ENCODE data around the gene C1orf159. TPM values are rescaled to one million over a fixed set of nuclear protein-coding genes. Genes with fewer than 3 reads are reported as not detected.

C1orf159 gene
- total and polyA plus RNA-seq, 2 of the 8 experiments (the other 6 are each of a cell fraction or from before 2014, with no cell fraction given) = 10.0 to 10.9 TPM

GRCh38 chr1:1085171-1085841 is 30.6 kb downstream of the C1orf159 start (continued):
- TF ChIP-seq CHD7 (IDR thresholded peaks at IDR 0.05; ENCODE audit: insufficient replicate concordance, low read length) (no peak), CTBP2 (IDR thresholded peaks at IDR 0.05; ENCODE audit: borderline replicate concordance, insufficient read depth, insufficient read length, low read length) (no peak), SUZ12 (IDR thresholded peaks at IDR 0.05; ENCODE audit: low read length) (no peak), MAFK (IDR thresholded peaks at IDR 0.05; ENCODE audit: low read depth, low read length) (no peak), YY1 (IDR thresholded peaks at IDR 0.05; ENCODE audit: low read depth, low read length) (no peak), KDM1A (IDR thresholded peaks at IDR 0.05; ENCODE audit: borderline replicate concordance, low read length) (no peak), CEBPB (IDR thresholded peaks at IDR 0.05; ENCODE audit: low read depth, low read length) (no peak), CBX8 (IDR thresholded peaks at IDR 0.05; ENCODE audit: borderline replicate concordance, low read depth, low read length) (no peak), TAF7 (optimal IDR thresholded peaks at IDR 0.05; ENCODE audit: borderline replicate concordance, low read depth, low read length) (no peak), POLR2A (IDR thresholded peaks at IDR 0.05; ENCODE audit: control extremely low read depth in 1 of 2, low read depth in 2 of 2, low read length in 2 of 2) (no peak), KDM5A (IDR thresholded peaks at IDR 0.05; ENCODE audit: low read length) (no peak)

Measured in H1 (cell line).